Erythroblast (primary cell): ENCODE results near the gene NCOR2.

ENCODE experiments used
- GATA1 ChIP-seq: IDR thresholded peaks from 2 replicates; pipeline ENCODE4 v1.6.1; 2011; ENCODE audit warnings: low read depth, mild to moderate bottlenecking, control low read depth, low read length, moderate library complexity
- POLR2A ChIP-seq: IDR thresholded peaks from 2 replicates; pipeline ENCODE4 v1.6.1; 2011; ENCODE audit warnings: mild to moderate bottlenecking, low read length

DNA sequence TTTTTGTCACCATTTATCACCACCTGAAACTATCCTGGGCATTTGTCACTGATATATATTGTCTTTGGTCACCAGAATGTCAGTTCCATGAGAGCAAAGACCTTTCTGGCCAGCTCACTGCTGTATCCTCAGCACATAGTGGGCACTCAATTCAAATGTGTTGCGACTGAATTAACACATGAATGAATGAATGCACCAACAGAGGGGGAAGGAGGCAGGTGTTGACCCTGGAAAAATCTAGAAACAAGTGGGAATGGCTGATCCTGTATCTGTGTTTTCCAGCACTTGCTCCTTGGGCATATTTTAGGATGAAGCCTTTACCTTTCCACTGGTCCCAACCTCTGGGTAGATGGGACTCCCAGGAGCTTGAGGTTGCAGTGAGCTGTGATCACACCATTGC is 3.4 kb upstream of the NCOR2 start:
- no peak for TF ChIP-seq POLR2A
- TF ChIP-seq GATA1, result no peak
